Neuron (in vitro differentiated cells): ENCODE measurements around the gene FARP1.

Experiments
- H2AFZ ChIP-seq: one replicate; pipeline ENCODE4 v1.6.1; 2013; ENCODE audit warnings: low read depth, mild to moderate bottlenecking, inconsistent platforms, low read length, moderate library complexity
- H3K27me3 ChIP-seq: one replicate; pipeline ENCODE4 v1.6.1; 2013; ENCODE audit warnings: low read length; ENCODE audit not compliant: insufficient read depth
- H3K36me3 ChIP-seq: one replicate; pipeline ENCODE4 v1.6.1; 2013; ENCODE audit warnings: low read length; ENCODE audit not compliant: insufficient read depth
- H3K4me1 ChIP-seq: one replicate; pipeline ENCODE4 v1.6.1; 2013; ENCODE audit warnings: low read length; ENCODE audit not compliant: insufficient read depth
- H3K4me3 ChIP-seq: 2 replicates; pipeline ENCODE4 v1.5.1; 2013; ENCODE audit warnings: mild to moderate bottlenecking, low read length, moderate library complexity
- H3K9me3 ChIP-seq: one replicate; pipeline ENCODE4 v1.6.1; 2013; ENCODE audit warnings: low read length

Gene FARP1

DNA sequence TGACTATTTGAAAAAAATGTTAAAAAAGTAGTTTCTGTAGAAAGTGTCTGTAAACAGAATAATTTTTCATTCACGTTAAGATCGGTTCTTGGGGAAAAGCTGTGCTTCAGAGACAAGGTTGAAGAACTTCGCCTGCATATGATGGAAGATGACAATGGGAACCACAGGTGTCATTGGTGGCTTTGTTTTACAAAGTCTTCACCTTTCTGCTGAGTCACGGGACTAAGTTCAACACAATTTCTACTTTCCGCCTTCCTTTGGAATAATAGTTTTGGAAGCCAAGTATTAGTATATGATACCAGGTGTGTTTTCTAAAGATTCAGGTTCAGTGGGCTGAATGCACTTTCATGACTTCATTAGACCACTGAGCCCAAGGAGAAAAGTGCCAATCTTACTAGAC is 189.8 kb downstream of the FARP1 start:
- peaks cover 14% of the 10 kb centered on the region for H3K4me1 ChIP-seq
- peaks cover 3% of the 10 kb centered on the region for H3K9me3 ChIP-seq
- no peaks in the 10 kb centered on the region for H3K36me3 ChIP-seq
- H3K27me3 ChIP-seq, result no peaks in the 10 kb centered on the region
- no peak overlapping the region for H3K4me3 ChIP-seq
- H2AFZ ChIP-seq, result no peak overlapping the region

DNA sequence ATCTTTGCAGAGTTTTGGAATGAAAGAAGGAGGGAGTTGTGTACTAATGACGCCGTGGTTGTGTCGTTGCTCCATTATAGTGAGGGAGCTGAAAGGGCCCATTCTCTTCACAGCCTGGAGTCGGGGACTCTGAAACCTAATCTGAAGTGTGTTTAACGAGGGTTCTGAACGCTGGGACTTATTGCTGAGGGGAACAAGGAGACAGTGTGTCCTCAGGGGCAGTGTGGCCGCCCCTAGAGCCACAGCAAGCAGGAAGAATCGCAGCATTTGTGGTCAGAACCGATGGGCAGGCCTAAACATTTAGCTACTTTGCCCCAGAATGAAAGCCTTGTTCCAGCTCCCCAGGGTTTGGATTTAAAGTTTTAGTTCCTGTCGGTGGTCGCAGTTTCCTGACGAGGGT is 190.6 kb downstream of the FARP1 start:
- Histone ChIP-seq H2AFZ (no peak overlapping the region), H3K9me3 (peaks cover 3% of the 10 kb centered on the region), H3K4me3 (no peak overlapping the region), H3K4me1 (peaks cover 6% of the 10 kb centered on the region), H3K36me3 (no peaks in the 10 kb centered on the region), H3K27me3 (no peaks in the 10 kb centered on the region)

DNA sequence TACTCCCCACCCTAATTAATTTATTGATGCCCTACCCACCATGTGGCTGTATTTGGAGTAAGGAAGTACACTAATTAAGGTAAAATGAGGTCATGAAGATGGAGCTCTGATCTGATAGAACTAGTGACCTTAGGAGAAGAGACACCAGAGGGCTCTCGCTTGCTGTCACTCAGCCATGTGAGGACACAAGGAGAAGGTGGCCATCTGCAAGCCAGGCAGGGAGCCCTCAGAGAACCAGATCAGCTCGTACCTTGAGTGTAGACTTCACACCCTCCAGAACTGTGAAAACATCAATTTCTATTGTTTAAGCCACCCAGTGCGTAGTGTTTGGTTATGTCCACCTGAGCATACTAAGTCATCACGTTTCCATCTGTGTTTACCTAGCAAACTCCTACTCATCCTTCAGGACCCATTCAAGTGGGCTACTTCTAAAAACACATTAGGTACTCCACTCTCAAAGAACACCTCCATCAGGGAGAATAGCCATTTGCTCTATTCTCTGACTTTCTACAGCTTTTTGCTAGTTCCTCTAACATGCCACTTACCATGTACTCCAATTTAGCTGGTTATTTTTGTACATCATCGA is 191.8 kb downstream of the FARP1 start:
- Histone ChIP-seq H3K27me3 (no peaks in the 10 kb centered on the region), H3K9me3 (peaks cover 3% of the 10 kb centered on the region), H3K4me3 (no peak overlapping the region), H3K4me1 (peaks cover 3% of the 10 kb centered on the region), H3K36me3 (no peaks in the 10 kb centered on the region), H2AFZ (no peak overlapping the region)

DNA sequence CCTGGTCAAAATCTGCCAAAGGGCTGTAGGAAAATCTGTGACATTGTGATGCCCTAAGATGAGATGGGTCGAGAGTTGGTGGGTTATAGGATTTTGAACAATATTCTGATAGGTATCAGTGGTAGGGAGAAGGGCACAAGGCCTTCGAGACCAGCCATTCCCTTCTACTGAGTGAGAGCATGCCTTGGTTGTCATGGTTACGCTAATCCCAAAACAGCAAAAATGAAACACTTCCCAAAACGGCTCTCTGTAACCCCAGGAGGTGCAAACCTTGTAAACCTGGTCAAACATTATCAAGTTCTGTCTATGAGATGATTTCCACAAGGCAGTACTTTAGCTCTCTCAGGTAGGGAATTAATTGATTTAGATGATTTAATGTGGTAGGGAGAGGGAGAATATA is 192.8 kb downstream of the FARP1 start:
- Histone ChIP-seq H3K4me3 (no peak overlapping the region), H3K9me3 (peaks cover 3% of the 10 kb centered on the region), H3K4me1 (peaks cover 3% of the 10 kb centered on the region), H3K27me3 (no peaks in the 10 kb centered on the region), H2AFZ (no peak overlapping the region), H3K36me3 (no peaks in the 10 kb centered on the region)

DNA sequence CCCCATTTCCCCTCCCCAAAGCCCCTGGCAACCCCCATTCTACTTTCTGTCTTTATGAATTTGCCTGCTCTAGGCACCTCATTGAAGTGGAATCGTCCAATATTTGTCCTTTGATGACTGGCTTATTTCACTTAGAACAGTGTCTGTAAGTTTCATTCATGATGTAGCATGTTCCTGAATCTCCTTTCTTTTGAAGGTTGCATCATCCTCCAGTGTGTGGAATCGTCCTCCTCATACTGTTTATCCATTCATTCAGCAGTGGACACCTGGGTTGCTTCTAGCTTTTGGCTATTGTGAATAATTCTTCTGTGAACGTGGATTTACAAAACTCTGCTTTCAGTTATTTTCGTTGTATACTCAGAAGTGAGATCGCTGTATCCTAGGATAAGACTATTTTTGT is 195.4 kb downstream of the FARP1 start:
- H2AFZ ChIP-seq, result no peak overlapping the region
- H3K4me3 ChIP-seq, result no peak overlapping the region

DNA sequence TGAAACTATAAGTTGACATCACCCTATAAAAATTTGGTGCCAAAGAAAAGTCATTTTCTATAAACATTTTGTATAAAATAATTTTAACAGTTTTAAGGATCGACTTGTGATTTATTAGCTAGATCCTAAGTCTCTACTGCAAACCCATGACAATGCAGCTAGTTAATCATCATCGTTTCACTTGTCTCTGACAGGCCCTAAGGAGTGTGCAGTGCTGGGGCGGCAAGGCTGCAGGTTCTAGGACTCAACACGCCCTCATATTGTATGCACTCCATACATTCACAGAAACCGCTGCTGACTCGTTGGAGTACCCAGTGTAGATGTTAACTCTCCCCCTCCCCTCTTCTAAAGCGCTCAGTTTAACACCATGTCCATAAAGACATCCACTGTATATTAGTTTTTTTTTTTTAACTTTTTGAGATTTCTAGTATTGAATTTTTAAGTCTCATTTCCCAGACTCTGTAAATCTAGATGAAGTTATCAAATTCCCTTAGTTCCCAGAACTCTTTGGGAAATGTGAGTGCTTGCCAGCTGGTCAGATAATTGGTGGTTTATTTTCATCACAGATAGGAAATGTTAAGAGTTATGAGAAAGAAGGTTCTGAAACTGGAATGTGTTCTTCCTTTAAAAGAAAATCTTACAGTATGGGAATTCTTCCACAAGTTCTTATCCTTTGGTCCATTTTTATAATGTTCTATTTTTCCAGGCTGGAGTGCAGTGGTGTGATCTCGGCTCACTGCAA is 197.0 kb downstream of the FARP1 start:
- H2AFZ ChIP-seq, result no peak overlapping the region
- H3K9me3 ChIP-seq, result no peaks in the 10 kb centered on the region
- H3K4me3 ChIP-seq, result no peak overlapping the region
- no peaks in the 10 kb centered on the region for H3K36me3 ChIP-seq
- no peaks in the 10 kb centered on the region for H3K4me1 ChIP-seq
- no peaks in the 10 kb centered on the region for H3K27me3 ChIP-seq

More for the DNA sequence above, 195.4 kb downstream of the FARP1 start:
- Histone ChIP-seq H3K9me3 (peaks cover 3% of the 10 kb centered on the region), H3K27me3 (no peaks in the 10 kb centered on the region), H3K4me1 (no peaks in the 10 kb centered on the region), H3K36me3 (no peaks in the 10 kb centered on the region)

DNA sequence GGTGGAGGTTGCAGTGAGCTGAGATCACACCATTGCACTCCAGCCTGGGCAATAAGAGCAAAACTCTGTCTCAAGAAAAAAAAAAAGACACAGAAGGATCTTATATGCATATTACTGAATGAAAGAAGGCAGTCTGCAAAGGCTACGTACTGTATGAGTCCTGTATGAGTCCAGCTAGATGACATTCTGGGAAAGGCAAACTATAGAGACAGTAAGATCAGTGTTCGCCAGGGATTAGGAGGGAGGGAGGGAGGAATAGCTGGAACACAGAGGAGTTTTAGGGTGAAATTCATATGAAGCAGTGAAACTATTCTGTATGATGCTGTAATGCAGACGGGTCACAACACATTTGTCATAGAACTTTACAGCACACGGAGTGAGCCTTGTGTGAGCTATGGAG is 200.1 kb downstream of the FARP1 start:
- Histone ChIP-seq H2AFZ (no peak overlapping the region), H3K36me3 (peaks cover 4% of the 10 kb centered on the region), H3K9me3 (no peaks in the 10 kb centered on the region), H3K4me3 (no peak overlapping the region), H3K27me3 (no peaks in the 10 kb centered on the region), H3K4me1 (no peaks in the 10 kb centered on the region)

DNA sequence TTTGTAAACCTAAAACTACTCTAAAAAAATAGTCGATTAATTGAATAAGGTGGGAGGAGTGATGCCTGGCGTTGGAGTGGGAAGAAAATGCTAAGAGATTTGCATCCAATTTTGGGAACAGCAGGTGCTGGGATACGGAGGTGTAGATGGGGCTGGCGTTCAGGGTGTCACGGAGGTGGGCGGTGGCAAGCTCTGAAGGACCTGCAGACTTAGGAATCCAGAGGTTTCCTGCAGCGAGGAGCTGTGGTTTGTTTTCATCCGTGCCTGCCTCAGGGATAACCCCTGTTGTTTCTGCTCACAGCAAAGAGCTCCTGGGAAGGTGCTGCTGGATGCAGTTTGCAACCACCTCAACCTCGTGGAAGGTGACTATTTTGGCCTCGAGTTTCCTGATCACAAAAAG is 200.6 kb downstream of the FARP1 start:
- H3K4me1 ChIP-seq, result no peaks in the 10 kb centered on the region
- H3K36me3 ChIP-seq, result peaks cover 4% of the 10 kb centered on the region
- H3K27me3 ChIP-seq, result no peaks in the 10 kb centered on the region
- H3K9me3 ChIP-seq, result no peaks in the 10 kb centered on the region
- no peak overlapping the region for H2AFZ ChIP-seq
- no peak overlapping the region for H3K4me3 ChIP-seq

DNA sequence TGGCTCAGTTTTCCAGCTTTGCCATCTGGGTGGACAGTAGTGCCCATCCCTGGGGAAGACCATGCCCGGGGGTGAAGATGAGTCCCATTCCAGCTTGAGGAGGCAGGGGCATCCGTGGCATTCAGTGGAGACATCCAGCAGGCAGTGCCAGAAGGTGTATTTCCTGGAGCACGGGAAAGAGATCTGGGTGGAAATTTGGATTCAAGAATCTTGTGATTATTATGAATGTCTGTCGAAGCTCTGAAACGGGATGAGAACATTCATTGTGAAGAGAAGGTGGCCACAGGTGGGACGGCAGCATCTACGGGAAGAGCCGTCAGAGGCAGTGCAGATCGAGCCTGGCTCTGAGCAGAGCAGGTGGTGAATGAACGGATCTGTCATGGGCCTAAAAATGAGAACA is 201.5 kb downstream of the FARP1 start:
- H3K4me1 ChIP-seq, result no peaks in the 10 kb centered on the region

DNA sequence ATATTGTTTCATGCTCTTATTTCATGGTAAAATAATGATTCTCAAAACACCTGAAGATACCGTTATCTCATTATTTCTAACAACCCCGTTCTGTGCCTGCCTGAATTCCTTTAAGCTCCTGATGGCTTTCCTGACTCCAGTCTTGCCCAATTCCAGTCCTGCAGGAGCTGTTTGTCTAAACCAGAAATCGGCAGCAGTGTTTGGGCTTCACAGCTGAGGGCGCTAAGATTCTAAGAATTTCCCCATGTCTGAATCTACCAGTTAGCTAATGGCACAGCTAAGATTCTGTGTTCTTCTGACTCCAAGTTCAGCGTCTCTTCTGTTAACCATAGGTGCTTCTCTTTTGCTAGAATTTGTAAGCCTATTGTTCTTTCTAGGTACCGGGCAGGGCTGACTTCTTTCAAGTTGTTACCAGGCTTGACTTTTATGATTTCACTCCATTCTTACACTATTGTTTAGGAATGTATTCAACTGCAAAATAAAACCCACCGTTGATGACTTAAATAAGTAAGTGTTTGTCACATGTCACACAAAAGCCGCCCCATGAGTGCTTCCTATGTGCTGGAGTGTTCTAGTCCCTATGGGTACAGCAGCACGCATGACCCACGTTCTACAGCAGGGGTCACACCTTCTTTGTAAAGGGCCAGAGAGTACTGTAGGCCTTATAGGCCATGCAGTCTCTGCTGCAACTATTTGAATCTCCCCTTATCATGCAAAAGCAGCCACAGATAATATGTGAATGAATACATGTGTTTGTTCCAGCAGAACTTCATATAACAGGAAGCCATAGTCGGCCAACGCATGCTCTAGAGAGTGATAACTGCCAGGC is 202.4 kb downstream of the FARP1 start:
- no peaks in the 10 kb centered on the region for H3K4me1 ChIP-seq
- H3K36me3 ChIP-seq, result peaks cover 4% of the 10 kb centered on the region
- H3K4me3 ChIP-seq, result no peak overlapping the region
- peaks cover 3% of the 10 kb centered on the region for H3K9me3 ChIP-seq
- H3K27me3 ChIP-seq, result no peaks in the 10 kb centered on the region
- no peak overlapping the region for H2AFZ ChIP-seq

More for the DNA sequence above, 201.5 kb downstream of the FARP1 start:
- Histone ChIP-seq H3K36me3 (peaks cover 4% of the 10 kb centered on the region), H3K4me3 (no peak overlapping the region), H3K27me3 (no peaks in the 10 kb centered on the region), H3K9me3 (no peaks in the 10 kb centered on the region), H2AFZ (no peak overlapping the region)

DNA sequence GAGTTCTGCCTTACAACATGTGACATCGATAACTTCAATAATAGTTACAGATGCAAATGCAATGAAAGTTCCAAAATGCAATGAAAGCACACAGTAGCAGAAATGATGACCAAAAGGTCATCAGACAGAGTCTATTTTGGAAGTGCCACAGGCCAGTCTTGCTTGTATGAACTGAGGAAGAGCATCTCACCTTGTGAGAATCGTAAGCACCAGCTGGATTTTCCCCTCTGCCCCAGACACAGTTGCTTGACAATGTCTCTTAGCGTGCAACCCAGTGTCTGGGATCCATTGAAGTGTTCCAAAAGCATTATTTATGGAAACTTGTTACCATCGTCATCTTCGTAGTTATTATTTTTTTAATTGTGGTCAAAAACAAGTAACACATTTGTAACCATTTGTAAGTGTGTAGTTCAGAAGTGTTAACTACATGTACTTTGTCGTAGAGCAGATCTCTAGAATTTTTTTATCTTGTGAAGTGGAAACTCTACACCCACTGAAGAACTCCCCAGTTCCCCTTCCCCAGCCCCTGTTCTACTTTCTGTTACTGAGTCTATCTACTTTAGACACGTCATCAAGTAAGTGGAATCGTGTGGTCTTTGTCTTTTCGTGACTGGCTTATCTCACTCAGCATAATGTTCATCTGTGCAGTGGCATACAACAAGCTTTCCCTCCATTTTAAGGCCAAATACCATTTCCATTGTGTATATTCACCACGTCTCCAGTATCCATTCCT is 204.2 kb downstream of the FARP1 start:
- H2AFZ ChIP-seq, result no peak overlapping the region
- H3K36me3 ChIP-seq, result peaks cover 4% of the 10 kb centered on the region
- no peaks in the 10 kb centered on the region for H3K4me1 ChIP-seq
- H3K4me3 ChIP-seq, result no peak overlapping the region
- no peaks in the 10 kb centered on the region for H3K27me3 ChIP-seq
- peaks cover 3% of the 10 kb centered on the region for H3K9me3 ChIP-seq

DNA sequence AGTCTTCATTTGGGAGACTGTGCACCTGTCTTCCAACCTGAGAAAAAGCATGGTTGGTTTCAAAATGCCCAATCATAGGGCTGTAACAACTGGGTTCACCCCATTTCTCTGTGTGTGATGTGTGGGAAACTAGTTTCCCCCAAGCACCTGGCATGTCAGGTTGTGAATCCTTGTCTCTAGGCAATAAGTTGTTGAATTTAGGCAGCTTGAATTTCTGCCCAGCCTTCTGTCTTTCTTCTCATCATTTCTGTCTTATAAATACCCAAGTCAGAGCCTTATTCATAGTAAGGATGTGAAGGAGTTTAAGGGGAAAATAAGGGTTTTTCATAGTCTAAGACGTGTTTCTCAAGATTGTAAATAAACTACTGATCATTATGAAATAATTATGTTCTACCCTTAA is 204.9 kb downstream of the FARP1 start:
- Histone ChIP-seq H3K36me3 (peaks cover 4% of the 10 kb centered on the region), H3K4me1 (no peaks in the 10 kb centered on the region), H2AFZ (no peak overlapping the region)

More for the DNA sequence above, 204.9 kb downstream of the FARP1 start:
- Histone ChIP-seq H3K9me3 (peaks cover 3% of the 10 kb centered on the region), H3K4me3 (no peak overlapping the region), H3K27me3 (no peaks in the 10 kb centered on the region)
